Esophagus squamous epithelium (tissue), 5 donors: ENCODE results near the gene SPN. TPM values are rescaled to one million over a fixed set of nuclear protein-coding genes. Genes with fewer than 3 reads are reported as not detected.

Source experiments
- DNase-seq: peaks from one replicate; lab custom pipeline; 2025; lab: John Stamatoyannopoulos, UW
- H3K27ac ChIP-seq, 4 donors: fragments of 200-600 bp; sonication (generic); one replicate each; pipeline ENCODE4 v1.5.1; 2016 to 2019; ENCODE audit warnings: mild to moderate bottlenecking in 1 of 4
- H3K27me3 ChIP-seq, 4 donors: fragments of 200-600 bp; sonication (generic); 1 replicate in 3 of 4; 2 replicates in 1 of 4; pipeline versions ENCODE4 v1.5.1 to v1.6.0; 2017 to 2021; ENCODE audit warnings: antibody characterized with exemption in 1 of 4
- H3K36me3 ChIP-seq, 3 donors: fragments of 200-600 bp; sonication (generic); one replicate each; pipeline ENCODE4 v1.5.1; 2016 to 2019
- H3K4me1 ChIP-seq, 3 donors: fragments of 200-600 bp; sonication (generic); one replicate each; pipeline ENCODE4 v1.5.1; 2017 to 2019
- H3K4me3 ChIP-seq, 4 donors: fragments of 200-600 bp; sonication (generic); 1 replicate in 3 of 4; 2 replicates in 1 of 4; pipeline ENCODE4 v1.5.1; 2016 to 2019; ENCODE audit warnings: mild to moderate bottlenecking in 2 of 4, moderate library complexity in 1 of 4
- H3K9me3 ChIP-seq, 3 donors: fragments of 200-600 bp; sonication (generic); one replicate each; pipeline ENCODE4 v1.5.1; 2016 to 2019
- CTCF ChIP-seq, 6 experiments: fragments of 450-650 bp in 4 of 6; fragments of 200-600 bp in 2 of 6; sonication (generic) in 2 of 6; IDR thresholded peaks; one replicate each; pipeline ENCODE4 v1.5.1; 2016 to 2019; ENCODE audit warnings: antibody characterized with exemption in 6 of 6, mild to moderate bottlenecking in 4 of 6, moderate library complexity in 4 of 6
- POLR2A ChIP-seq, 4 donors: fragments of 450-650 bp; IDR thresholded peaks; one replicate each; pipeline ENCODE4 v1.6.1; 2017; ENCODE audit warnings: antibody characterized with exemption in 4 of 4, mild to moderate bottlenecking in 4 of 4, moderate library complexity in 3 of 4
- WGBS, 2 donors: methylation state at CpG; one replicate each; pipeline ENCODE4 v1.1.5; 2018; 5-methylcytosine and 5-hydroxymethylcytosine counted together
- intact Hi-C: fragments of 100-400 bp; cut with DNase I; formaldehyde crosslinking; loops from one replicate; pipeline ENCODE4 v1.15.0; 2022
- total RNA-seq, 4 donors: library from RNA; depleted of rRNA; stranded (reverse); fragments of >200 nt; gene quantifications; one replicate each; pipeline ENCODE4 v1.1.0, GENCODE V29; 2016
- donor health status: DM: yes; HTN: yes; CAD: no.

Gene SPN
- total RNA-seq, 4 donors from 2014 or later: 1.3 to 4.2 (median 2.8) TPM

- 92 to 100% methylated on average over 2 to 7 of the region's 21 CpGs for WGBS, 2 donors
Observed at GRCh38 chr16:29696881-29697331, 33.9 kb downstream of the SPN start.

GRCh38 chr16:29697391-29697790 lies 34.3 kb downstream of the SPN start:
- TF ChIP-seq POLR2A (IDR thresholded peaks at IDR 0.05) (no peak), CTCF (IDR thresholded peaks at IDR 0.05) (no peak)
- no peaks in the 10 kb centered on the region for H3K9me3 ChIP-seq
- DNase-seq: no peak
- H3K36me3 ChIP-seq: no peaks in the 10 kb centered on the region
- no peak overlapping the region for H3K4me3 ChIP-seq
- peaks cover 0 to 12% (median 0%) of the 10 kb centered on the region in 3 donors for H3K4me1 ChIP-seq
- H3K27me3 ChIP-seq: peaks cover 0 to 5% (median 0%) of the 10 kb centered on the region in 4 donors
- WGBS, 2 donors: 90 to 94% methylated on average over 5 to 7 of the region's 7 CpGs
- H3K27ac ChIP-seq: no peak overlapping the region
- intact Hi-C loops: loop anchor here (5.0 kb wide), 1 partner anchor 330 kb away; no protein-coding TSS in a partner anchor

More at GRCh38 chr16:29696881-29697331, 33.9 kb downstream of the SPN start:
- Histone ChIP-seq H3K4me1 (peaks cover 0 to 12% (median 0%) of the 10 kb centered on the region in 3 donors), H3K27ac (no peak overlapping the region), H3K27me3 (peaks cover 0 to 5% (median 0%) of the 10 kb centered on the region in 4 donors), H3K9me3 (no peaks in the 10 kb centered on the region), H3K36me3 (no peaks in the 10 kb centered on the region), H3K4me3 (no peak overlapping the region)
- intact Hi-C loops: loop anchor here (5.0 kb wide), 1 partner anchor 330 kb away; no protein-coding TSS in a partner anchor
- no peak for TF ChIP-seq POLR2A (IDR thresholded peaks at IDR 0.05)
- TF ChIP-seq CTCF (IDR thresholded peaks at IDR 0.05): no peak
- no peak for DNase-seq

GRCh38 chr16:29698042-29698441 lies 35.0 kb downstream of the SPN start:
- no peak for TF ChIP-seq CTCF (IDR thresholded peaks at IDR 0.05)
- H3K4me1 ChIP-seq: peaks cover 0 to 12% (median 0%) of the 10 kb centered on the region in 3 donors
- peaks cover 0 to 5% (median 0%) of the 10 kb centered on the region in 4 donors for H3K27me3 ChIP-seq
- H3K36me3 ChIP-seq: no peaks in the 10 kb centered on the region
- DNase-seq: no peak
- no peak overlapping the region for H3K4me3 ChIP-seq
- intact Hi-C loops: loop anchor here (5.0 kb wide), 1 partner anchor 329 kb away; no protein-coding TSS in a partner anchor
- H3K9me3 ChIP-seq: no peaks in the 10 kb centered on the region
- WGBS, 2 donors: 66 to 74% methylated on average over 2 of the region's 2 CpGs
- no peak overlapping the region for H3K27ac ChIP-seq

GRCh38 chr16:29698484-29699323 lies 35.7 kb downstream of the SPN start:
- H3K4me3 ChIP-seq: no peak overlapping the region
- DNase-seq: no peak
- peaks cover 0 to 5% (median 0%) of the 10 kb centered on the region in 4 donors for H3K27me3 ChIP-seq
- peaks cover 0 to 12% (median 0%) of the 10 kb centered on the region in 3 donors for H3K4me1 ChIP-seq
- no peaks in the 10 kb centered on the region for H3K9me3 ChIP-seq
- H3K27ac ChIP-seq: no peak overlapping the region
- intact Hi-C loops: loop anchor here (5.0 kb wide), 1 partner anchor 329 kb away; no protein-coding TSS in a partner anchor
- TF ChIP-seq POLR2A (IDR thresholded peaks at IDR 0.05): no peak
- no peaks in the 10 kb centered on the region for H3K36me3 ChIP-seq
- 82 to 83% methylated on average over 15 of the region's 17 CpGs for WGBS, 2 donors

GRCh38 chr16:29699324-29700219 lies 36.5 kb downstream of the SPN start:
- no peak for TF ChIP-seq CTCF (IDR thresholded peaks at IDR 0.05)
- no peak overlapping the region for H3K4me3 ChIP-seq
- no peak overlapping the region for H3K27ac ChIP-seq
- no peak for DNase-seq
- H3K36me3 ChIP-seq: no peaks in the 10 kb centered on the region
- H3K4me1 ChIP-seq: peaks cover 0 to 11% (median 0%) of the 10 kb centered on the region in 3 donors
- no peaks in the 10 kb centered on the region for H3K9me3 ChIP-seq
- WGBS, 2 donors: 60 to 74% methylated on average over 7 to 11 of the region's 11 CpGs
- intact Hi-C loops: loop anchor here (5.0 kb wide), 1 partner anchor 328 kb away; no protein-coding TSS in a partner anchor
- peaks cover 0 to 5% (median 0%) of the 10 kb centered on the region in 4 donors for H3K27me3 ChIP-seq
